ENCODE results near the gene CRYZ.

CRYZ gene

GRCh38 chr1:74712881-74713280 is 20.0 kb downstream of the CRYZ start:
- TF ChIP-seq CTCF (IDR thresholded peaks at IDR 0.05; ENCODE audit: borderline replicate concordance, insufficient read depth, low read depth, low read length), result no peak
- H3K4me3 ChIP-seq (ENCODE audit: low read depth, low read length), result no peak overlapping the region

GRCh38 chr1:74703386-74704182 is 29.3 kb downstream of the CRYZ start:
- TF ChIP-seq CTCF (IDR thresholded peaks at IDR 0.05; ENCODE audit: borderline replicate concordance, insufficient read depth, low read depth, low read length), result no peak
- H3K4me3 ChIP-seq (ENCODE audit: low read depth, low read length), result no peak overlapping the region

- TF ChIP-seq CTCF (IDR thresholded peaks at IDR 0.05; ENCODE audit: borderline replicate concordance, insufficient read depth, low read depth, low read length), result no peak
- no peak overlapping the region for H3K4me3 ChIP-seq (ENCODE audit: low read depth, low read length)
Measured at GRCh38 chr1:74699331-74699730, 33.5 kb downstream of the CRYZ start.

- TF ChIP-seq CTCF (IDR thresholded peaks at IDR 0.05; ENCODE audit: borderline replicate concordance, insufficient read depth, low read depth, low read length), result no peak
Measured at GRCh38 chr1:74697832-74698231, 35.0 kb downstream of the CRYZ start.

GRCh38 chr1:74693473-74693872 is 39.4 kb downstream of the CRYZ start:
- TF ChIP-seq CTCF (IDR thresholded peaks at IDR 0.05; ENCODE audit: borderline replicate concordance, insufficient read depth, low read depth, low read length), result no peak
- no peak overlapping the region for H3K4me3 ChIP-seq (ENCODE audit: low read depth, low read length)

More at GRCh38 chr1:74697832-74698231, 35.0 kb downstream of the CRYZ start:
- no peak overlapping the region for H3K4me3 ChIP-seq (ENCODE audit: low read depth, low read length)

- no peak for TF ChIP-seq CTCF (IDR thresholded peaks at IDR 0.05; ENCODE audit: borderline replicate concordance, insufficient read depth, low read depth, low read length)
- no peak overlapping the region for H3K4me3 ChIP-seq (ENCODE audit: low read depth, low read length)
Measured at GRCh38 chr1:74690909-74691308, 41.9 kb downstream of the CRYZ start.

GRCh38 chr1:74690364-74690696 is 42.5 kb downstream of the CRYZ start:
- no peak overlapping the region for H3K4me3 ChIP-seq (ENCODE audit: low read depth, low read length)
- TF ChIP-seq CTCF (IDR thresholded peaks at IDR 0.05; ENCODE audit: borderline replicate concordance, insufficient read depth, low read depth, low read length), result no peak

All from GM12875 (cell line).